Suprapubic skin (tissue), 4 donors: Measurements from ENCODE around the gene RRAGD. TPM values are rescaled to one million over a fixed set of nuclear protein-coding genes. Genes with fewer than 3 reads are reported as not detected.

Source experiments
- DNase-seq, 2 donors: peaks; one replicate each; pipeline ENCODE4 v3.0.0-alpha.2; 2019; ENCODE audit warnings: low spot score in 2 of 2
- H3K27ac ChIP-seq: fragments of 200-600 bp; sonication (generic); one replicate; pipeline ENCODE4 v1.5.1; 2019
- H3K27me3 ChIP-seq: fragments of 200-600 bp; sonication (generic); one replicate; pipeline ENCODE4 v1.5.1; 2019
- H3K36me3 ChIP-seq: fragments of 200-600 bp; sonication (generic); one replicate; pipeline ENCODE4 v1.5.1; 2019
- H3K4me1 ChIP-seq: fragments of 200-600 bp; sonication (generic); one replicate; pipeline ENCODE4 v1.5.1; 2019
- H3K4me3 ChIP-seq: fragments of 200-600 bp; sonication (generic); one replicate; pipeline ENCODE4 v1.5.1; 2019; ENCODE audit warnings: mild to moderate bottlenecking
- H3K9me3 ChIP-seq: fragments of 200-600 bp; sonication (generic); one replicate; pipeline ENCODE4 v1.5.1; 2019
- EP300 ChIP-seq: sonication (generic); formaldehyde crosslinking; IDR thresholded peaks from one replicate; pipeline ENCODE4 v1.6.1; 2017; ENCODE audit warnings: antibody characterized with exemption
- POLR2A ChIP-seq, 2 donors: fragments of 450-650 bp; IDR thresholded peaks; one replicate each; pipeline ENCODE4 v1.6.1; 2017; ENCODE audit warnings: antibody characterized with exemption in 2 of 2, mild to moderate bottlenecking in 2 of 2, moderate library complexity in 2 of 2
- POLR2AphosphoS5 ChIP-seq, 3 donors: sonication (generic); formaldehyde crosslinking; IDR thresholded peaks; one replicate each; pipeline ENCODE4 v1.6.1; 2017; ENCODE audit warnings: antibody characterized with exemption in 3 of 3
- WGBS: methylation state at CpG from one replicate; pipeline ENCODE4 v1.1.5; 2018; 5-methylcytosine and 5-hydroxymethylcytosine counted together
- total RNA-seq, 4 donors: library from RNA; depleted of rRNA; stranded (reverse); fragments of >200 nt; gene quantifications; one replicate each; pipeline ENCODE4 v1.1.0, GENCODE V29; 2016
- TF ChIP-seq, protein P1 (sequence below), 2 donors: fragments of 200-600 bp in 1 of 2; fragments of 450-650 bp in 1 of 2; sonication (generic) in 1 of 2; IDR thresholded peaks; one replicate each; pipeline ENCODE4 v1.5.1; 2016 to 2019; ENCODE audit warnings: antibody characterized with exemption in 2 of 2, mild to moderate bottlenecking in 1 of 2, moderate library complexity in 1 of 2

The RRAGD gene
- total RNA-seq, 4 donors from 2014 or later = 13.7 to 24.3 (median 17.9) TPM

DNA sequence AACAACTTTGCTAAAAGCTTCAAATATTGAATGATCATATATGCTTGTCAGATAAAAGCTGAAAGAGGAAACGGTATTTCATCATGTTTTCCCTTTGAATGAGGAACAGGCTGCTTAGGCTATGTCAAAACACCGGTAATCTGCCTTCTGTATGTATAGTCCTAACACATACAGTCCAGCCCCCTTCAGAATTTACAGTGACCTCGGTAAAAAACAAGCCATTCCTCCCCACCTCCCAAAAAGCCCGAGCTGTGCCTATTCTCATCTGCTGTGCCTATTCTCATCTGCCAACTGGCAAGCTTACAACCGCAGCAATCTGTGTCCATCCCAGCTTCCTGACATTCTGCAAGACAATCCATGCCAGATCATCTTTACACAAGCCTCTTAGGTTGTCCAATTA lies 32.8 kb downstream of the RRAGD start:
- H3K27me3 ChIP-seq = no peaks in the 10 kb centered on the region
- H3K9me3 ChIP-seq = no peaks in the 10 kb centered on the region
- WGBS = 51% methylated on average over 5 of the region's 5 CpGs
- no peak overlapping the region for H3K27ac ChIP-seq
- no peak overlapping the region for H3K4me3 ChIP-seq
- no peaks in the 10 kb centered on the region for H3K36me3 ChIP-seq
- peaks cover 4% of the 10 kb centered on the region for H3K4me1 ChIP-seq
- DNase-seq = no peak
- no peak for TF ChIP-seq EP300
- TF ChIP-seq POLR2AphosphoS5 (IDR thresholded peaks at IDR 0.05) = no peak
- no peak for TF ChIP-seq POLR2A (IDR thresholded peaks at IDR 0.05)
- TF ChIP-seq, protein P1, sequence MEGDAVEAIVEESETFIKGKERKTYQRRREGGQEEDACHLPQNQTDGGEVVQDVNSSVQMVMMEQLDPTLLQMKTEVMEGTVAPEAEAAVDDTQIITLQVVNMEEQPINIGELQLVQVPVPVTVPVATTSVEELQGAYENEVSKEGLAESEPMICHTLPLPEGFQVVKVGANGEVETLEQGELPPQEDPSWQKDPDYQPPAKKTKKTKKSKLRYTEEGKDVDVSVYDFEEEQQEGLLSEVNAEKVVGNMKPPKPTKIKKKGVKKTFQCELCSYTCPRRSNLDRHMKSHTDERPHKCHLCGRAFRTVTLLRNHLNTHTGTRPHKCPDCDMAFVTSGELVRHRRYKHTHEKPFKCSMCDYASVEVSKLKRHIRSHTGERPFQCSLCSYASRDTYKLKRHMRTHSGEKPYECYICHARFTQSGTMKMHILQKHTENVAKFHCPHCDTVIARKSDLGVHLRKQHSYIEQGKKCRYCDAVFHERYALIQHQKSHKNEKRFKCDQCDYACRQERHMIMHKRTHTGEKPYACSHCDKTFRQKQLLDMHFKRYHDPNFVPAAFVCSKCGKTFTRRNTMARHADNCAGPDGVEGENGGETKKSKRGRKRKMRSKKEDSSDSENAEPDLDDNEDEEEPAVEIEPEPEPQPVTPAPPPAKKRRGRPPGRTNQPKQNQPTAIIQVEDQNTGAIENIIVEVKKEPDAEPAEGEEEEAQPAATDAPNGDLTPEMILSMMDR (IDR thresholded peaks at IDR 0.05) = no peak

GRCh38 chr6:89378628-89379027 lies 33.4 kb downstream of the RRAGD start:
- H3K27me3 ChIP-seq = no peaks in the 10 kb centered on the region
- H3K27ac ChIP-seq = no peak overlapping the region
- no peak for TF ChIP-seq POLR2A (IDR thresholded peaks at IDR 0.05)
- no peak for TF ChIP-seq EP300
- TF ChIP-seq, protein P1 (IDR thresholded peaks at IDR 0.05) = no peak
- H3K4me1 ChIP-seq = peaks cover 4% of the 10 kb centered on the region
- no peak for DNase-seq
- no peaks in the 10 kb centered on the region for H3K36me3 ChIP-seq
- 81% methylated on average over 4 of the region's 4 CpGs for WGBS
- H3K4me3 ChIP-seq = no peak overlapping the region
- no peaks in the 10 kb centered on the region for H3K9me3 ChIP-seq

- no peak overlapping the region for H3K27ac ChIP-seq
- H3K4me3 ChIP-seq = no peak overlapping the region
- no peak for DNase-seq
- peaks cover 11% of the 10 kb centered on the region for H3K4me1 ChIP-seq
- TF ChIP-seq, protein P1 (IDR thresholded peaks at IDR 0.05) = no peak
- TF ChIP-seq POLR2AphosphoS5 (IDR thresholded peaks at IDR 0.05) = no peak
- H3K36me3 ChIP-seq = no peaks in the 10 kb centered on the region
- WGBS = 35% methylated on average over 6 of the region's 6 CpGs
- no peaks in the 10 kb centered on the region for H3K27me3 ChIP-seq
- no peaks in the 10 kb centered on the region for H3K9me3 ChIP-seq
These were observed 36.4 kb downstream of the RRAGD start for GRCh38 chr6:89375427-89376267.

GRCh38 chr6:89372506-89372901 lies 39.6 kb downstream of the RRAGD start:
- Histone ChIP-seq H3K36me3 (no peaks in the 10 kb centered on the region), H3K27ac (peak overlapping the region; percentile 8), H3K27me3 (no peaks in the 10 kb centered on the region), H3K4me3 (no peak overlapping the region), H3K4me1 (peaks cover 11% of the 10 kb centered on the region), H3K9me3 (no peaks in the 10 kb centered on the region)
- TF ChIP-seq POLR2AphosphoS5 (IDR thresholded peaks at IDR 0.05) (no peak), EP300 (no peak), POLR2A (IDR thresholded peaks at IDR 0.05) (no peak)
- TF ChIP-seq, protein P1 (IDR thresholded peaks at IDR 0.05) = no peak
- 63% methylated on average over 3 of the region's 3 CpGs for WGBS
- DNase-seq = no peak

DNA sequence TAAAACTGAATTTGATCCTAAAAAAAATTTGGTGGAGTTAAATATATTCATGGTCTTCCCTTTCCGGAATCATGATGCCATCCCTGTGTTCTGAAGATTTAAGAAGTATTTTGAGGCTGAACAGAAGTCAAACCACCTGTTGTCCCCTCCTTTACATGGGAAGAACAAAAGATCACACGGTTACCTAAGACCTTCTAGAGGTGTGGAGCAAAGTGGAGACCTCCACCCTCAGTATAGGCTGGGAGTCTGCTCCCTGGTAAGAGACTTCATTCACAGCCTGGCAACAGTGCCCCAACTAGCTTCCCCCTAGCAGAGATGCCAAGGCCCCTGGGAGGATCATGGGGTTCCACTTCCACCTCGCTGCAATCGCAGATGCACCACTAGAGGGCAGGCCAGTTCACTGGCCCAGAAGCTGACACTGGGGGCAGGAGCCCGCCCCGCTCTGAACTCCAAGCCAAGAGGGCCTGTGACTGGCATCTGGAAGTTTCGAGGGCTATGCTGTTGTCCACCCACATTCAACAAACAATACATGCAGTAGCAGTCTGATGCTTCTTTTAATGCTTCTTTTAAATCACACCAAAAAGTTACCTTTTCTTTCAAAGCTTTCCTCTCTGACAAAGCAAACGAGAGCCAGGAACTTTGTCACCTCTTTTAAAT lies 40.1 kb downstream of the RRAGD start:
- H3K36me3 ChIP-seq = no peaks in the 10 kb centered on the region
- H3K27ac ChIP-seq = peak overlapping the region; percentile 8
- peak; percentile 78 to 86 for DNase-seq
- WGBS = 27% methylated on average over 8 of the region's 8 CpGs
- TF ChIP-seq, protein P1 (IDR thresholded peaks at IDR 0.05) = peak; percentile 74 to 94
- TF ChIP-seq POLR2AphosphoS5 (IDR thresholded peaks at IDR 0.05) = no peak
- TF ChIP-seq POLR2A (IDR thresholded peaks at IDR 0.05) = no peak
- H3K27me3 ChIP-seq = no peaks in the 10 kb centered on the region
- H3K9me3 ChIP-seq = no peaks in the 10 kb centered on the region
- H3K4me1 ChIP-seq = peaks cover 11% of the 10 kb centered on the region
- no peak overlapping the region for H3K4me3 ChIP-seq
